ENCODE measurements around the gene NPB. TPM values are rescaled to one million over a fixed set of nuclear protein-coding genes. Genes with fewer than 3 reads are reported as not detected.

Gene NPB
- total RNA-seq, 1 donor: 0.43 TPM

DNA sequence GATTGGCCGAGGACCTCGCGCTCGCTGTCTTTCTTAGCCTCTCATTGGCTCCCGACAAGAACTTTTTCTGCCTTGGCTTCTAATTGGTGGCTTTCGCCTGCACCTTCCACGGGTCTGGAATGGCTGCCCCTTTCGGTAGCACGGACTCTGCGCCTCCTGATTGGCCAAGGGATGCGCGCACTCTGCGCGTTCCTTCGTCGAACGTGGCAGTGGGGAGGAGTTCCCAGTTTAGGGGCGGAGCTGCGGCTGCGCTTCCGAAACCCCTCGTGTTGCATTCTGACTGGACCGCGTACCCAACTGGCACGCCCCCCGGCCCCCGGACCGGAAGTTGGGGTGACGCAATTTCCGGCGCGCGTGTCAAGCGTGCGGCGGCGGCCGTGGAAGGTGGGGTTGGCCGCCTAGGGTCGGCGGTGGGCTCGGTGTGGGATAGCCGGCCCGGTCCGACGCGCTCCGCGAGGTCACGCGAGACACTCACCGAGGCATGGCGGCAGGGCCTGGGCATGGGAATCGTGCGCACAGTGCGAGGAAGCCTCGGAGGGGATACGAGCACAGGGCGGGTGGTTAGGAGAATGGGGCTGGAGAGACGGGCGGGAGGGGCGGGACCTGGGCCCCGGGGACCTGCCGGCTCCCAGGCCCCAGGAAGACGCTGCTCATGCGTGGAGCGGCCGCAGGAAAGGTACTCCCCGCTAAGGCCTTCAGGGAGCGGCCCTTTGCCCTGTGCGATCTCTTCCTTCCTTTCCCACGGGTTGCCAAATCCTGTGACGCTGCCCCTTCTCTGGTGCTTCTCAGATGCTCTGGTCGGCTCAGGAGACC lies 41.1 kb upstream of the NPB start:
- H3K4me3 ChIP-seq (ENCODE audit: low read depth, low read length): peak overlapping the region; percentile 75
- DNase-seq (ENCODE audit: low read depth): peak; percentile 100

DNA sequence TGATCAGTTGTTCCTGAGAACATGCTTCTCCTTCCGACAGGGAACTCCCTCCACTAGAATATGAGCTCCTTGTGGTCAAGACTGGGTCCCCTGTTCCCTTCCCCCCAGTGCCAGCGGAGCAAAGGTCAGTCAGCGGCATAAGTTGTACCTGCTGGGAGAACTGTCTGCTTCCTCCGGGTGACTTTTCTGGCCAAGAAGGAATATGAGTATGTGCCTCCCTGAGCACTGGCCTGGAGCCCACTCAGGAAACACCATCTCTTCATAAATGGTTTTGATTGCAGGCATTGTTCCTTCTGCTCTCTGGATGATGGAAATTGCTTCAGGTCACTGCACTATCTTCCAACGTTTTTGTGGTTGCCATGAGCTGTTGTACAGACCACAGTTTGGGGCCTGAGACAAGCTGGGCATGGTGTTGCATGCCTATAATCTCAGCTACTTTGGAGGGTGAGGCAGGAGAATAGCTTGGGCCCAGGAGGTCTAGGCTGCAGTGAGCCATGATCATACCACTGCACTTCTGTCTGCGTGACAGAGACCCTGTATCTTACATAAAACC lies 38.8 kb upstream of the NPB start:
- H3K4me3 ChIP-seq (ENCODE audit: low read depth, low read length): no peak overlapping the region
- no peak for DNase-seq (ENCODE audit: low read depth)
- TF ChIP-seq, protein P1, sequence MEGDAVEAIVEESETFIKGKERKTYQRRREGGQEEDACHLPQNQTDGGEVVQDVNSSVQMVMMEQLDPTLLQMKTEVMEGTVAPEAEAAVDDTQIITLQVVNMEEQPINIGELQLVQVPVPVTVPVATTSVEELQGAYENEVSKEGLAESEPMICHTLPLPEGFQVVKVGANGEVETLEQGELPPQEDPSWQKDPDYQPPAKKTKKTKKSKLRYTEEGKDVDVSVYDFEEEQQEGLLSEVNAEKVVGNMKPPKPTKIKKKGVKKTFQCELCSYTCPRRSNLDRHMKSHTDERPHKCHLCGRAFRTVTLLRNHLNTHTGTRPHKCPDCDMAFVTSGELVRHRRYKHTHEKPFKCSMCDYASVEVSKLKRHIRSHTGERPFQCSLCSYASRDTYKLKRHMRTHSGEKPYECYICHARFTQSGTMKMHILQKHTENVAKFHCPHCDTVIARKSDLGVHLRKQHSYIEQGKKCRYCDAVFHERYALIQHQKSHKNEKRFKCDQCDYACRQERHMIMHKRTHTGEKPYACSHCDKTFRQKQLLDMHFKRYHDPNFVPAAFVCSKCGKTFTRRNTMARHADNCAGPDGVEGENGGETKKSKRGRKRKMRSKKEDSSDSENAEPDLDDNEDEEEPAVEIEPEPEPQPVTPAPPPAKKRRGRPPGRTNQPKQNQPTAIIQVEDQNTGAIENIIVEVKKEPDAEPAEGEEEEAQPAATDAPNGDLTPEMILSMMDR (IDR thresholded peaks at IDR 0.05; ENCODE audit: insufficient read depth, low read depth, low read length): no peak

More for the DNA sequence above, 41.1 kb upstream of the NPB start:
- TF ChIP-seq, protein P1 (IDR thresholded peaks at IDR 0.05; ENCODE audit: insufficient read depth, low read depth, low read length): no peak

DNA sequence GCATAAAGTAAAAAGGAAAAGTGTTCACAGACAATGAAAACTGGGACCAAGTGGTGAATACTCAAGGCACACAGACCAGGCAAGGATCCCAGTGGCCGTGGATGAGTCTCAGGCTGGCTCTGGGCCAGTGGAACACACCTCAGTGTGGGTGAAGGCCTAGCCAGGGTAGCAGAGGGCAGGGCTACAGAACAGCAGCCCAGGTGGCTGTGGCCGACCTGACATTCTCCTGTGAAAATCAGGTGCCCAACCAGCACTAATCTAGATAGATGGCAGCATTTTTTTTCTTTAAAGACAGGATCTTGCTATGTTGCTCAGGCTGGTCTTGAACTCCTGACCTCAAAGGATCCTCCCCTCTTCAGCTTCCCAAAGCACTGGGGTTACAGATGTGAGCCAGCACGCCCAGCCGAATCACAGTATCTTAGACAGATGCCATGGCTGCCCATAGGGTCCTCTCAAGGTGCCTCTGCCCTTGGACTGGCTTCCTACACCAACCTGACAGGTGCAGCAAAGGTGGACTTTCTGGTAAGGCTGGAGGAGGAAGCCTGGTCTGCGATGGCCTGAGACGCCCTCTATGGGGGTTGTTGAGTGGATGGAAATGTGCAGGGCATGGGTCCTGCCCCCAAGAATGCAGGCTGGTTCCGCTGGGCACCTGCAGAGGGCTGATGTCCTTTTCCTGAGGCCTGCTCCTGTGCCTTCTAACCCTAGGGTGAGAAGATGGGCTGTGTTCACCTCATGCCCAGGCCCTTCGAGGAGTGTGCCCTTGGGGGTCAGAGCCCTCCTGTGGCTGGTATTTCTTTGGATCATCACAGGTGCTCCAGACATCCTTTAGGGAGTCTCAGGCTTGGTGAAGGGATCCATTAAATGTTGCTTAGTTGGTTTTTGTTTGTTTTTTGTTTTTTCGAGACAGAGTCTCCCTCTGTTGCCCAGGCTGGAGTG lies 37.9 kb upstream of the NPB start:
- no peak for DNase-seq (ENCODE audit: low read depth)
- no peak overlapping the region for H3K4me3 ChIP-seq (ENCODE audit: low read depth, low read length)
- TF ChIP-seq, protein P1 (IDR thresholded peaks at IDR 0.05; ENCODE audit: insufficient read depth, low read depth, low read length): no peak

DNA sequence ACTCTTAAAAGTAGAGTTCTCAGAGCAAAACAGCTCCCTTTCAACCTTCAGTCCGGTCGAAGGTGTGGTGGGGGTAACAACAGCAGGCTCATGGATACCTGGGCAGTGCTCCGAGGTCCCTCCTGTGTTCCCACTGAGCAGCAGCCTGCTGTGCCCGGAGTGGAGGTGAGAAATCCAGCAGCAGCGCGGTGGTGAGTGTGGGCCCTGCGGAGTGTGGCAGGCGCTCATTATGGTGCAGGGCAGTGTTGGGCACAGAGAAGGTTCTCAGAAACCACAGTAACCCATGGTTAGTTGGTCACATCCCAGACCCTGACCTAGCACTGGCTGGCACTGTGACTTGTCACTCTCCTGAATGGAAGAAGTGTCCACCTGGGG lies 36.7 kb upstream of the NPB start:
- no peak overlapping the region for H3K4me3 ChIP-seq (ENCODE audit: low read depth, low read length)
- DNase-seq (ENCODE audit: low read depth): no peak
- TF ChIP-seq, protein P1 (IDR thresholded peaks at IDR 0.05; ENCODE audit: insufficient read depth, low read depth, low read length): no peak

DNA sequence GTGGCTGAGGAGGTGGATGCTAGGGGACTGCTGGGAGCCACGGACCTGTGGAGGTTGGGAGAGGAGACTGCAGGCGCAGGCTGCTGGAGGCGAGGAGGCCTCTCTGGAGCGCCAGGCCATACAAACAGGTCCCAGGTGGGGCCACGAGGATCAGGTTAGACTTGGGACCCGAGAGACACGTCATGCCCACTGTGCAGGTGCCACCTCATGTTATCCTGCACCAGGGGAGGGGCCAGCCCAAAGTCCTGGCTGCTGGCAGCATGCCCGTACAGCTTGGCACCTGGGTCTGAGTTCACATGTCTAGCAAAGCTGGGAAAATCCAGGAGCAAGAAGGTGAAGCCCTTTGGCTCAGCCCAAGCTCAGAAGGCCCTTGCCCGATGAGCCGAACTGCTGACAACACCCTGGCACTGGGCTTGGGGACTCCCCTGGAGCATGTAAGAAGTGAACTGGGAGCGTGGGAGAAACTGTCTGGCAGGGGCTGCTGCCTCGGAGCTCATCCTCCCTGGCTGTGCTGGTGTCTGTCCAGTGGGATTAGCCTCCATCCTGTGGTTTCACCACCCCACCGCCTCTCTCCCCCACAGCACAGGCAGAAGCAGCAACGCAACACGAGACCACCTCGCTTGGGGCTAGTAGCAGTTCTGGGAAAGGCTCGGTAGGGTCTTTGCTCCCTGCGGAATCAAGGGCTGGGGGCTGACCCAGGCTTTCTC lies 36.2 kb upstream of the NPB start:
- no peak overlapping the region for H3K4me3 ChIP-seq (ENCODE audit: low read depth, low read length)
- peak; percentile 87 for DNase-seq (ENCODE audit: low read depth)
- TF ChIP-seq, protein P1 (IDR thresholded peaks at IDR 0.05; ENCODE audit: insufficient read depth, low read depth, low read length): no peak

All from fibroblast of villous mesenchyme (primary cell).